Right atrium auricular region (tissue), 2 donors: Measurements from ENCODE around the gene SAMHD1. TPM values are rescaled to one million over a fixed set of nuclear protein-coding genes. Genes with fewer than 3 reads are reported as not detected.

Experiments used
- DNase-seq: peaks from one replicate; pipeline ENCODE4 v3.0.0-alpha.2; 2019; ENCODE audit warnings: low spot score
- H3K27ac ChIP-seq, 2 donors: fragments of 200-600 bp; sonication (generic); 1 replicate in 1 of 2; 2 replicates in 1 of 2; pipeline ENCODE4 v1.5.1; 2016 to 2019
- H3K27me3 ChIP-seq, 2 donors: fragments of 200-600 bp; sonication (generic); one replicate each; pipeline versions ENCODE4 v1.5.1 to v1.6.0; 2017 to 2019
- H3K36me3 ChIP-seq: fragments of 200-600 bp; sonication (generic); one replicate; pipeline ENCODE4 v1.5.1; 2016
- H3K4me1 ChIP-seq, 2 donors: fragments of 200-600 bp; sonication (generic); one replicate each; pipeline versions ENCODE4 v1.5.1 to v1.6.0; 2017 to 2019
- H3K4me3 ChIP-seq, 2 donors: fragments of 200-600 bp; sonication (generic); 1 replicate in 1 of 2; 2 replicates in 1 of 2; pipeline ENCODE4 v1.5.1; 2017 to 2019; ENCODE audit warnings: mild to moderate bottlenecking in 1 of 2, moderate library complexity in 1 of 2
- H3K9me3 ChIP-seq, 2 donors: fragments of 200-600 bp; sonication (generic); one replicate each; pipeline ENCODE4 v1.5.1; 2019
- CTCF ChIP-seq, 2 donors: fragments of 200-600 bp; sonication (generic); IDR thresholded peaks; one replicate each; pipeline ENCODE4 v1.5.1; 2019; ENCODE audit warnings: antibody characterized with exemption in 2 of 2
- total RNA-seq, 2 donors: library from RNA; depleted of rRNA; stranded (reverse); fragments of >200 nt; gene quantifications; one replicate each; pipeline ENCODE4 v1.1.0, GENCODE V29; 2016

Gene SAMHD1
- total RNA-seq, 2 donors from 2014 or later, result 87.2 to 144 TPM

GRCh38 chr20:36957875-36958667, 6.6 kb upstream of the SAMHD1 start:
- H3K27ac ChIP-seq, result no peak overlapping the region
- no peak for TF ChIP-seq CTCF (IDR thresholded peaks at IDR 0.05)

GRCh38 chr20:36956674-36957073, 5.2 kb upstream of the SAMHD1 start:
- TF ChIP-seq CTCF (IDR thresholded peaks at IDR 0.05), result no peak
- H3K4me1 ChIP-seq, result peaks cover 0 to 6% of the 10 kb centered on the region in 2 donors
- no peaks in the 10 kb centered on the region for H3K9me3 ChIP-seq

More at GRCh38 chr20:36957875-36958667, 6.6 kb upstream of the SAMHD1 start:
- Histone ChIP-seq H3K27me3 (no peaks in the 10 kb centered on the region), H3K4me1 (no peaks in the 10 kb centered on the region), H3K36me3 (no peaks in the 10 kb centered on the region), H3K4me3 (no peak overlapping the region), H3K9me3 (no peaks in the 10 kb centered on the region)
- no peak for DNase-seq

DNA sequence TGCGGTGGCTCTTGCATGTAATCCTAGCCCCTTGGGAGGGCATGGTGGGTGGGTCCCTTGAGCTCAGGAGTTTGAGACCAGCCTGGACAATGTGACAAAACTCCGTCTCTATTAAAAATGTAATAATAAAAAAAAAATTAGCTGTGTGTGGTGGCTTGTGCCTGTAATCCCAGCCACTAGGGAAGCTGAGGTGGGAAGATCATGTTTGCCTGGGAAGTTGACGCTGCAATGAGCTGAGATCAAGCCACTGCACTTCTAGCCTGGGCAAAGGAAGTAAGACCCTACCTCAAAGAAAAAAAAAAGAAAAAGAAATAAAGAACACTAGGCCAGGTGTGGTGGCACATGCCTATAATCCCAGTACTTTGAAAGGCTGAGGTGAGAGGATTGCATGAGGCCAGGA, 4.5 kb upstream of the SAMHD1 start:
- DNase-seq, result no peak
- Histone ChIP-seq H3K36me3 (no peaks in the 10 kb centered on the region), H3K4me1 (peaks cover 0 to 6% of the 10 kb centered on the region in 2 donors), H3K9me3 (no peaks in the 10 kb centered on the region), H3K4me3 (no peak overlapping the region), H3K27me3 (no peaks in the 10 kb centered on the region), H3K27ac (no peak overlapping the region)
- TF ChIP-seq CTCF (IDR thresholded peaks at IDR 0.05), result no peak

More at GRCh38 chr20:36956674-36957073, 5.2 kb upstream of the SAMHD1 start:
- Histone ChIP-seq H3K27ac (no peak overlapping the region), H3K4me3 (no peak overlapping the region), H3K36me3 (no peaks in the 10 kb centered on the region), H3K27me3 (no peaks in the 10 kb centered on the region)
- no peak for DNase-seq

GRCh38 chr20:36951979-36952738, 651 bp upstream of the SAMHD1 start:
- Histone ChIP-seq H3K27ac (peak overlapping the region; percentile 93 to 94), H3K36me3 (no peaks in the 10 kb centered on the region), H3K27me3 (no peaks in the 10 kb centered on the region), H3K4me3 (peak overlapping the region; percentile 94 to 100), H3K9me3 (no peaks in the 10 kb centered on the region), H3K4me1 (peaks cover 0 to 38% of the 10 kb centered on the region in 2 donors)
- DNase-seq, result no peak
- no peak for TF ChIP-seq CTCF (IDR thresholded peaks at IDR 0.05)

DNA sequence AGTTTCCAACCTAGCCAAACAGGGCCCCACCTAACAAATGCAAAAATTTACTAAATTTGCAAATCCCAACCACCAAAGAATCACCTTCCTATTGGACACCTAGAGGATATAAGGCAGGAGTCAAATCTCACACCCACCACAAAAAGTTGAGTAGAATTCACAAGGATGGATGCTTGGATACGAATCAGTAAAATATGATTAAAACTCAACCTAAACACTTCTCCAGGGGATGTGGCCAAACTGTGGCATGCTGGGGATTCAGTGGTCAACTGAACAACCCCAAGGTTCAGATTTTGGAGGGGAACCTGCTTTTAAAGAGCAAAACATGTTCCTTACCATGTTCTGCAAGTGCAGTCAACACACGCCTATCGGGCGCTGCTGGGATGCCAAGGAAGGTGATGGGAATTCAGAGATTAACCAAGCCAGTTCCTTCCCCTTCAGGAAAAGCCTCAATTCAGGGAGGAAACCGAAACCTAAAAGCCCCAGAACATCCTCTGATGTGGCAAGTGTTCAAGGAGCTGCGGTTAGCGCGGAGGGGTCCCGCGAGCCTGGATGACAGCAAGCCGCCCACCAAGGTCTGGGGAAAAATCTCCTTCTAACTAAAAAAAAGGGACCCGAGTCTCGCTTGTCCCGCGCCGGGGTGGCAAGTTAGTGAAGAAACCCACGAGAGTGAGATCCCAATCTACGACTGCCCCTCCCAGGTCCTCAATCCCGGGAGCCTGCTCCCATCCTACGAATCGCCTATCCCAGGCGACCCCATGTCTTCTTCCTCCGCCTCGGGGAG, 902 bp downstream of the SAMHD1 start:
- H3K27ac ChIP-seq, result peak overlapping the region; percentile 93 to 94
- H3K36me3 ChIP-seq, result peaks cover 12% of the 10 kb centered on the region
- H3K27me3 ChIP-seq, result no peaks in the 10 kb centered on the region
- H3K4me1 ChIP-seq, result peaks cover 0 to 53% of the 10 kb centered on the region in 2 donors
- H3K9me3 ChIP-seq, result no peaks in the 10 kb centered on the region
- no peak for TF ChIP-seq CTCF (IDR thresholded peaks at IDR 0.05)
- DNase-seq, result no peak
- peak overlapping the region; percentile 94 to 100 for H3K4me3 ChIP-seq
